Inflammatory macrophage (primary cell): ENCODE measurements around the gene TMEM88.
A peak's percentile ranks its signal among the peaks of the same experiment; 100 is the strongest.
"Not testable (repeated sequence)": the region's sequence is repeated elsewhere in the genome, so short reads cannot be mapped to it uniquely, and the experiment has no call there.

Experiments
- DNase-seq, 2 donors: peaks; one replicate each; pipeline ENCODE4 v3.0.0-alpha.2; 2020 to 2022

The TMEM88 gene

GRCh38 chr17:7856011-7856810 is 1.3 kb downstream of the TMEM88 start:
- DNase-seq, result peak in 1 of 2 donors; percentile 51

- DNase-seq, result peak; percentile 99
Observed at GRCh38 chr17:7856811-7857712, 2.2 kb downstream of the TMEM88 start, which contains the start of gene NAA38. NAA38 (minus strand) TSS chr17:7857559; CDS start chr17:7857463, 96 bp downstream.

GRCh38 chr17:7857713-7858521 is 3.1 kb downstream of the TMEM88 start, which contains the start of gene CYB5D1:
CYB5D1 (plus strand) TSS chr17:7858003; CDS start chr17:7858135, 132 bp downstream.
- peak; percentile 91 to 92 for DNase-seq

GRCh38 chr17:7858522-7858810 is 3.6 kb downstream of the TMEM88 start:
- peak; percentile 25 to 37 for DNase-seq

- DNase-seq, result no peak
Observed at GRCh38 chr17:7859028-7859427, 4.2 kb downstream of the TMEM88 start.

GRCh38 chr17:7862692-7863437 is 8.0 kb downstream of the TMEM88 start:
- DNase-seq, result peak in 1 of 2 donors; percentile 35

- not testable (repeated sequence) for DNase-seq
Observed at GRCh38 chr17:7864384-7864783, 9.5 kb downstream of the TMEM88 start.

- DNase-seq, result no peak
Observed at GRCh38 chr17:7864995-7865650, 10.3 kb downstream of the TMEM88 start.

- DNase-seq, result peak; percentile 35 to 36
Observed at GRCh38 chr17:7867881-7868329, 13.0 kb downstream of the TMEM88 start.

GRCh38 chr17:7873051-7873450 is 18.2 kb downstream of the TMEM88 start:
- no peak for DNase-seq

- DNase-seq, result peak in 1 of 2 donors; percentile 33
Observed at GRCh38 chr17:7875804-7876370, 21.0 kb downstream of the TMEM88 start.

GRCh38 chr17:7878234-7878633 is 23.4 kb downstream of the TMEM88 start:
- no peak for DNase-seq

- no peak for DNase-seq
Observed at GRCh38 chr17:7880076-7880868, 25.4 kb downstream of the TMEM88 start.

GRCh38 chr17:7881276-7882054 is 26.6 kb downstream of the TMEM88 start:
- no peak for DNase-seq

- no peak for DNase-seq
Observed at GRCh38 chr17:7882068-7882467, 27.2 kb downstream of the TMEM88 start.

GRCh38 chr17:7882629-7883028 is 27.8 kb downstream of the TMEM88 start:
- no peak for DNase-seq

- no peak for DNase-seq
Observed at GRCh38 chr17:7883781-7884386, 29.0 kb downstream of the TMEM88 start.

GRCh38 chr17:7884581-7885366 is 29.9 kb downstream of the TMEM88 start:
- peak in 1 of 2 donors; percentile 24 for DNase-seq
